Cardiac septum (tissue), 1 donor: ENCODE data around the gene APEX1. TPM values are rescaled to one million over a fixed set of nuclear protein-coding genes. Genes with fewer than 3 reads are reported as not detected.

Source experiments
- DNase-seq: peaks from one replicate; pipeline ENCODE4 v3.0.0-alpha.2; 2020; ENCODE audit warnings: low spot score
- intact Hi-C: fragments of 100-400 bp; cut with DNase I; formaldehyde crosslinking; loops from one replicate; pipeline ENCODE4 v1.14.0; 2022
- total RNA-seq: library from RNA; stranded (reverse); fragmentation: NEBNext Ultra II Directional; extraction: Animal tissue kit (Norgen Biotek cat#: 25700); gene quantifications from one replicate; pipeline ENCODE4 v1.2.1, GENCODE V29; 2021
- donor health status: DM: no; HTN: no; CAD: no.

Gene APEX1
- total RNA-seq, 1 donor from 2014 or later: 66.0 TPM

GRCh38 chr14:20469242-20469889 lies 14.3 kb downstream of the APEX1 start, which contains the start of gene PNP:
Gene PNP (plus strand): TSS chr14:20469406. CDS start chr14:20469525, 119 bp downstream.
- DNase-seq: peak; percentile 92
- intact Hi-C loops: loop anchor here (10.0 kb wide), 1 partner anchor 215 kb away; the partner anchor contains the start of genes ANG and RNASE4

DNA sequence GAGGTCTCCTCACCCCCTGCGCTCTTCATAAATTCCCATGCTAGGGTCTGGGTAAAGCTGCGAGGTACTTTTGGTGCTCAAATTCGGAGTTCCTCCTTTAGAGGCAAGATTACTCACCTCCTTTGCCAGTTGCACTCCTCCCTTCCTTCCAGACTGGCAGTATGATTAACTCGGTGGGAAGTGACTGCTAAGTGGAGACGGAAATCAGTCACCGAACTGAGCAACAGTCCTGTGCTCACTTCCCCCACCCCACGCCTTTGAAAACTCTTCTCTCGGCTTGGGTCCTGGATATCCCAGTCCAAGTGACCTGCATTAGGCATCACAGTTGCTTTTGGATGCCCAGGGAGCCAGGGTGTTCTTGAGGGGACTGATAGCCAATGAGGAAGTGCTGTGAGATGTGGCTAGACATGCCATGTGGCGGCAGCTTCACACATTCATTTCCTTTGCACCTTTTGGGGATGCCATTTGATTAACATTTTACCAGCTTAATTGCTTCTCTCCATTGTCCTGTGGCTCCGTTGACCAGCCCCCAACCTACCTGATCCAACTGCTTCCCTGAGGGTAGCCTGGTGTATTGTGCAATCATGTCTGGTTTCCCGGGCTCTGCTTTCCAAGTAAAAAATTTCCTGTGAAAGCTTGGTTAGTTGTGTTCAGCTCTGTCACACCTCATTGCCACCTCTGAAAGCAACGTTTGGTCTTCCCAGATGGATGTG lies 15.0 kb downstream of the APEX1 start:
- peak; percentile 80 for DNase-seq
- intact Hi-C loops: loop anchor here (10.0 kb wide), 1 partner anchor 215 kb away; the partner anchor contains the start of genes ANG and RNASE4

- no peak for DNase-seq
- intact Hi-C loops: no loop called here
Observed at GRCh38 chr14:20470603-20470901, 15.5 kb downstream of the APEX1 start.

- no peak for DNase-seq
- intact Hi-C loops: no loop called here
Observed at GRCh38 chr14:20472536-20473169, 17.6 kb downstream of the APEX1 start.

DNA sequence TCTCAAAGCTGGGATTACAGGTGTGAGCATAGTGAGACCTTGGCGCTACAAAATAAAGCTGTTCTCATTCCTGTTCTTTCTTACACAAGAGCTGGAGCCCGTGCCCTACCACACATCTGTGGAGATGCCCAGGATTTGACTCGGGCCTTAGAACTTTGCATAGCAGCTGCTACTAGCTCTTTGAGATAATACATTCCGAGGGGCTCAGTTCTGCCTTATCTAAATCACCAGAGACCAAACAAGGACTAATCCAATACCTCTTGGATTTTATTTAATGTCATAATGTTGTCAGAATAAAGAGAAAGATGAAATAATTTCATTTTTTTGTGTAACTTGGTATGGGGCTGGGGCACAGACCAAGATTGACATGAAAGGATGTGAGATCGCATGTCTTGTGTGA lies 21.8 kb downstream of the APEX1 start:
- intact Hi-C loops: no loop called here
- no peak for DNase-seq

- intact Hi-C loops: no loop called here
- DNase-seq: no peak
Observed at GRCh38 chr14:20477211-20477876, 22.3 kb downstream of the APEX1 start.

GRCh38 chr14:20478894-20479293 lies 23.9 kb downstream of the APEX1 start:
- intact Hi-C loops: no loop called here
- DNase-seq: no peak

- DNase-seq: no peak
- intact Hi-C loops: no loop called here
Observed at GRCh38 chr14:20482382-20482781, 27.4 kb downstream of the APEX1 start.

- no peak for DNase-seq
- intact Hi-C loops: no loop called here
Observed at GRCh38 chr14:20485900-20486299, 30.9 kb downstream of the APEX1 start.

DNA sequence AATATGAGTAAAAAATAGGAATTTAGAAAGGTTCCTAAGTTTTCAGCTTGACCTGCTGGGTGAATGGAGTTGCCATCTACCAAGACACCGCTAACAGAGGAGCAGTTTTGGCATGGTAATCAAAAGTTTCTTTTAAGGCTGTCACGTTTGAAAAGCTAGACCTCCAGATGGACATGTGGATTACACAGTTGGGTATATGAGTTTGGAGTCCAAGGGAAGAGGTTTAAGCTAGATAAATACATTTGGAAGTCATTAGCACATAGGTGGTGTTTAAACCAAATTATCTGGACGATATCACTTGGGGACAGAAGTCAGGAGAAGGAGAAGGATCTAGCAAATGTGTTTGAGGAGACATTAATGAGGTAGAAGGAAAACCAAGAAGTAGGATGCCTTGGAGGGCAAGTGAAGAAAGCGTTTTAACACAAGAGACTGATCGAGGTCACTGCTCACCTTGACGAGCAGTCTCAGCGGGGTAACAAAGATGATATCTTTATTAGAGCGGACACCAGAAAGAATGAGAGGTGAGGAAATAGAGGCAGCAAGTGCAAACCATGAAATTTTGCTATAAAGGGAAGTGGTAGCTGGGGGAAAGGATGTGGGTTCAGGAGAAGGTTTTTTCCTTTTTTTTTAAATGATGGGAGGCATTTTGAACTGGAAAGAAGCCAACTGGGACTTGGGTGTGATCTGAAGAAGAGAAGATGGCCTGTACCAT lies 31.8 kb downstream of the APEX1 start:
- no peak for DNase-seq
- intact Hi-C loops: no loop called here

- no peak for DNase-seq
- intact Hi-C loops: no loop called here
Observed at GRCh38 chr14:20487396-20487725, 32.3 kb downstream of the APEX1 start.

- intact Hi-C loops: no loop called here
- no peak for DNase-seq
Observed at GRCh38 chr14:20489093-20489994, 34.3 kb downstream of the APEX1 start.

DNA sequence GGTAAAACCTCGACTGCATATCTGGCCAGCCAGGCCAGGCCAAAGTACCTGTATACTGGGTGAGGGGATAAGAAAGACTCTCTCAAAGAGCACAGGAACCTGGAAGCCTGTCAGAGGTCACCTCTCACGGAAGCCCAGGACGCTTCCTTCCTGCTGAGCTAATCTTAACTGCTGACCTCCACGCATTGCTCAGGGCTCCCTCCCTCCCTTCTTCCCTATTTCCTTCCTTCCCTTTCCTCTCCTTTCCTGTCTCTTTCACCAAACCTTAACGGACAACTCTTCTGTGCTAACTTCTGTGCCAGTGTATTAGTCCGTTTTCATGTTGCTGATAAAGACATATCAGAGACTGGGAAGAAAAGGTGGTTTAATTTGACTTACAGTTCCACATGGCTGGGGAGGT lies 35.5 kb downstream of the APEX1 start:
- DNase-seq: no peak
- intact Hi-C loops: no loop called here

GRCh38 chr14:20492486-20492885 lies 37.5 kb downstream of the APEX1 start:
- no peak for DNase-seq
- intact Hi-C loops: no loop called here

- DNase-seq: no peak
- intact Hi-C loops: no loop called here
Observed at GRCh38 chr14:20493634-20494033, 38.6 kb downstream of the APEX1 start.

- intact Hi-C loops: no loop called here
- no peak for DNase-seq
Observed at GRCh38 chr14:20494935-20495766, 40.1 kb downstream of the APEX1 start.

DNA sequence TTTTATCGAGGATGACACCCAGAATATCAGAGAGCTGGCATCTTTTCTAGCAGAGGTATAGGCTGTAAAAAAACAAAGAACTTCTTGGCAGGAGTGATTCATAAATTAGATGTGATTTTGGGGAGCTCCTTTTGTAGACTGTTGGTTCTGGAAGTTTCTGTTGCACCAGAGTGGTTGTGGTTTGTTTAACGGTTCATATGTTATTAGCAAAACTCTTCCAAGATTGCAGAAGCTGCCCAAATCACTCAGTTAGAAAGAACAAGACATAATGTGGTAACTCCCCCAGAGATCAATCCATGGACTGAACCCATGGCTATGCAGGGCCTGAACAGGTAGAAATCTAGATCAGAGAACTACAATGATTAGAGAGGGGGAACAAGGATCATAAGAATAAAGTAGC lies 43.6 kb downstream of the APEX1 start:
- intact Hi-C loops: no loop called here
- no peak for DNase-seq

DNA sequence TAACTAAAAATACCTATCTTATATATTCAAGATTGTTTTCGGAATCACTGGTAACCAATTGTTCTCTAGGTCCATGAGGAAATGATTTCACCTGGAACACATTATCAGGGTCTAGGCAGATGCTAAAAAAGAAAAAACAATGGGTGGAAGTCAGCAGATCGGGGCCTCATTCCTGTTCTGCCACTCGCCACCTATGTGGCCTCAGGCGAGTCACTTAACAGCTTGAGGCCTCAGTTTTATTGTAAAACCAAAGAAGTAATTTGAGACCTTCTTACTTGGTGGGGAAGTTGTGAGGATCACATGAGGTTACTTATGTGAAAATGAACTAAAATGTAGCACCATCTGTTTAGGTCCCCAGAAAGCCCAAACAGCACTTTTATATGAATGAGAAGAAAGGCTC lies 44.1 kb downstream of the APEX1 start:
- intact Hi-C loops: no loop called here
- no peak for DNase-seq
